GM21526 (cell line): ENCODE data around the gene HAPLN2.
A peak's percentile ranks its signal among the peaks of the same experiment; 100 is the strongest.

ENCODE experiments used
- ATAC-seq: cut with Tn5 transposase; IDR thresholded peaks from one replicate; pipeline ENCODE4 v1.9.1; 2021; ENCODE audit warnings: moderate library complexity; ENCODE audit not compliant: unreplicated experiment, low FRiP score

The HAPLN2 gene

DNA sequence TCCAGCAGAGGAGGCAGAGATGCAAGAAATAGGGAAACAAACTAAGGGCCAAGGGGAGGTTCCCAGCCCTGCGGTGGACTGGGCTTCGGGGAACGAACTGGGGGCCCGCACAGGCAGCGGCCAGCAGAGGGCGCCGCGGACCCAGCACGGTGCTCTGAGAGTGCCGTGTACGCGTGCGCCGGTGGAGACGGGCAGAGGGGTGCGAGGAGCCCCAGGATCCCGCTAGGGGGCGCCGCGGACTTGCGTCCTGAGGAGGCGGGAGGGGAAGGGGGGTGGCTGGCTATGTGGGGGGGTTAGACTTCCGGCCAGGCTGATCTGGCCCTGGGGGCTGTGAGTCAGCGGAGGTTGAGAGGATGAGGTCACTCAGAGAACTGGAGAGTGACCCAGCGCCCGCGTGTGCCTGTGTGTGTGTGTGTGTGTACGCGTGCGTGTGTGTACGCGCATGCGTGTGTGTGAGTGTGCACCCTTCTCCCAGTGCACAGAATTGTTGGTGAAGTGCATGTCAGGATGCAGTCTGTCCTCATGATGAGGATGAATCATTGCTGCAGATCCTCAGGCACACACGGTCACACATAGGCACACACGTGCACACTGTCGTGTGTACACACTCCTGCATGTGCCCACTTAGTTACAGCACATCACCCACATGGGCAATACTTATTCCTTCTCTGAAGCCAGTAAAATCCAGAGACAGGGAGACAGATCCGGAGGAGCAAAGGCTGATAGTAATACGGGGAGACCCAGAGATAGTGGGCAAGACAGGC lies 41.0 kb downstream of the HAPLN2 start:
- ATAC-seq = peak; percentile 46

DNA sequence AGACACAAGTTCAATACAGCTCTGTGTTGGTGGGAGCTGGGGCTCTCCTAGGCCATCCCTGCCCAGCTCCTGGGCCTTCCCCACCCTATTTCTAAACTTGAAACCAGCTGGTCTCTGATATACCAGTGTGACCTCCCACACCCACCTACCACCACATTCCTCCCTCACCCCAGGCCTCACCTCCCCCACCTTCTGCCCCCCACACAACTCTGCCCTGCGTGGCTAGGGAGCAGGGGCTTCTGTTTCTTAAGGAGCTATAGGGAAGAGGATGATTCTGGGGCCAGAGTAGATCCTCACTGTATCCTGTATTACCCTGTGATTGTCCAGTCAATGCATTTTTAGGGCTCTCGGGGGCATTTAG lies 41.5 kb downstream of the HAPLN2 start:
- no peak for ATAC-seq

DNA sequence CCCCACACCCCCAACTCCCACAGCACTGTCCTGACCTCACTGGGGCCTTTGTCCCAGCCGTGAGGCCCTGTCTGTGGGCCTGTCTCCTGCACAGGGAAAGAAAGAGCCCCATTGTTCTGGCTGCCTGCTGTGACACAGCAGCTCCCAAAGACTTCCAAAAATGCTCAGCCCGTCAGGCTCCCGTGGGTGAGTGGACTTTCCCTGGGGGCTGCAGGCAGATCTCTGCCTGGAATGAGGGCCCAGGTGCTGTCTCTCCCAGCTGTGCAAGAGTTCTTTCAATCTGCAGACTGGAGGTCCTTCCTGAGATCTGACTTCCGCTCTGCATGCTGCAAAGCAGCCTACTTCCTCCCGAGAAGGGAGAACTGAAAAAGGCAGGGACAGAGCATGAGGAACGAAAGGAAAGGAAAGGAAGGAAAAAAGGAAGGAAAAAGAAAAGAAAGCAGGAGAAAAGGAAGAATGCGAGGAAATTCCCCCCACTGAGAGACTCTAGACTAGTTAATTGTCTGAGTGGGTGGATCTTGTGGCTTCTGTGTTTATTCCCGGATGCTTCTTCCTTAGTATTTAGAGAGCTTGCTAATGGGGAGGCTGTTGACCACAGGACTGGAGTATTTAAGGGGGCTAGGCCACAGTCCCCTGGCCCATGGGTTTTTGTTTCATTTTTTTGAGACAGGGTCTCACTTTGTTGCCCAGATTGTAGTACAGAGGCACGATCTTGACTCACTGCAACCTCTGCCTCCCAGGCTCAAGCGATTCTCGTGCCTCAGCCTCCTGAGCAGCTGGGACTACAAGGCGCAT lies 43.0 kb downstream of the HAPLN2 start:
- no peak for ATAC-seq

DNA sequence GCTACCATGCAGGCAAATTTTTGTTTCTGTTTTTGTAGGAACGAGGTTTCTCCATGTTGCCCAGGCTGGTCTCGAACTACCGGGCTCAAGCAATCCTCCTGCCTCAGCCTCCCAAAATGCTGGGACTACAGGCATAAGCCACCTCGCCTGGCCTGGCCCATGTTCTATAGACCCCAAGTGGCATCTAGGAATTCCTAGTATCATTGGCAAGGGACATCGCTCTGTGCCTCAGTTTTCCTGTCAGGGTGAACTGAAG lies 43.5 kb downstream of the HAPLN2 start:
- ATAC-seq = no peak

DNA sequence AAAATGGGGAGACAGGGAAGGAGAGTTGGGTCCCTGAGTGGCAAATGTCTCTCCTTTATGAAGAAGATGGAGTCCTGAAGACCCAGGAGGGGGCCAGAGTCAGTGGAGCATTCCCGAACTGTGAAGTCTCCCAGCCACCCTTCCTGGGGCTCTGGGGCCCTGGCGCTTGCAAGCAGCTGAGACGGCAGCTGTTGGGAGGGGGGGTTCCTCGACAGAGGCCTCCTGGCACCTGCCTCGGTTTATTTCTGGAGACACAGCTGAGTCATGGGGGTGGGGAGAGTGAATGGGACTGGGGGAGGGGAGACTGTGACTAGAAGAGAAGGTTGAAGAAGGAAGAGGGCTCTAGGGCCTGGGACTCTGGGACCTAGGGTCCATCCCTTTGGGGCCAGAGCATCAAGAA lies 44.0 kb downstream of the HAPLN2 start:
- ATAC-seq = no peak

DNA sequence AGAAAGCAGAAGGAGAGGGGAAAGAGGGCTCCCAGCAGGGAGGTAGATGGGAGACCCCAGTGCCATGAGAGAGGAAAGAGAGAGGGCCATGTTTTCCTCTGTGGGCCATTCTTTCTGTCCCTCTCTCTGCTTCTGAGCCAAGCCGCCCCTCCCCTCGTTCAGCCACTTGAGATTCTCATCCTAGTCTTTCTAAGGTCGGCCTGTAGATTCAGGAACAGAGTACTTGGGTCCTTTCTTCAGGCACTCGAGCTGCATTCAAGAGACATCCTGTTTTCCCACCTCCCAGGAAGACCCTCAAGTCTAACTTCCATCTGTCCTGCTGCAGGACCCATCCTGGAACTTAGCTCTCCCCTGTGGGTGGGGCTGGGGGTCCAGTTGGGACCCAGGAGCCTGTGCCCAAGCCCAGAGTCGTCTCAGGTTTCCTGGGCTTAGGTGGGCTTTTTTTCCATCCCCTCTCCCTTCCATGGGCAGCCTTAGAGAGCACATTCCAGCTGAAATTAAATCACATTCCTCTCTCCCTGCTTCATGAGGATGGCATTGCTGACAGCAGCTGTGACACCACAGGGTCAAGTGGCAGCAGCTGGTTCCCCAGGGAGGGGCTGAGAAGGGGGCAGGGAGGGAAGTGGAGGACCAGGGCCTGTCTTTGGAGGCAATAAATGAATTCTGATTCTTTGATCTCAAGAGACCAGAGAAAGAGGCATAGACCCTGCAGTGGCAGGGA lies 45.0 kb downstream of the HAPLN2 start:
- no peak for ATAC-seq

DNA sequence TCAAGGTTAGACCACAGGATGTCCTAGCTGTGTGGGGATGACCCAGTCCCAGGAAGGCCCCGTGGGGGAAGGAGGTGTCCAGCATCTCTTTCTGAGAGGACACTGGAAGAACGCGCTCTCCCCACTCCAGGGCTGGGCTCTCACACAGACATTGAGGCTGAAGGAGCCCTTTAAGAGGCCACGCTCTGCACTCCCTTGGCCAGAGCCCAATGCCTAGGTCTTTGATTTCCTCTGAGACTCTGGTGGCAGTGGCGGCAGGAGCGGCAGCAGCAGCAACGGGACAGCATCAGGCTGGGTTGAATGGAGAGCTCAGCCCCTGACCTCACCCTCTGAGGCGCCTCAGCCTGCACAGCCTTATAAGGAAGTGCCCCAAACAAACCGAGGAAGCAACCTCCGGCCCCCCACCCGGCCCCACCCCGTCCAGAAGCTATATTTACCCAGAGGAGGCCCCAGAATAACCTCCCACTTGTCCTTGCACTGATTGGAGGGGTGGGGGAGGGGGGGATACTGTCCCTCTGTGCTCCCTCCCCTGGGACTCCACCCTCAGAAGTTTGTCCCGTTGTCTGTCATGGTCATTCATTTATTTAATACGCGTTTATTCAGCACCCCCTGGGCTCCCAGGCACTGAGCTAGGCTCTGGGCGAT lies 45.7 kb downstream of the HAPLN2 start:
- no peak for ATAC-seq

DNA sequence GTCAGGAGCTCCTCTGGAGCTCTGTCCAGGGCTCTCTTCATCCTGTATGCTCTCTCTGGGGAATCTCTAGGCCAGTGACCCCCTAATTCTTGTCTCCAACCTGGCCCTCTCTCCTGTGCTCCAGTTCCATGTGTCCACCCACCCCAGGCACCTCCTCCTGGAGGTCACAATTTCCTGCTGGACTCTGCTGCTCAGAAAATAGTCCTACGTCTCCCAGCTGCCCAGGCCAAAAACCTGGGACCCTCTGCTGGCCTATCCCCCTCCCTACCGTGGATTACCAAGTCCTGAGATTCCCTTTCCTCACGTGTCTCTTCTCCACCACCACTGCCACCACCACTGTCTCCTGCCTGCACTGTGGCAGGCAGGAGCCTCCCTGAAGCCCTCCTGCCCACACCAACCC lies 46.3 kb downstream of the HAPLN2 start:
- ATAC-seq = no peak

DNA sequence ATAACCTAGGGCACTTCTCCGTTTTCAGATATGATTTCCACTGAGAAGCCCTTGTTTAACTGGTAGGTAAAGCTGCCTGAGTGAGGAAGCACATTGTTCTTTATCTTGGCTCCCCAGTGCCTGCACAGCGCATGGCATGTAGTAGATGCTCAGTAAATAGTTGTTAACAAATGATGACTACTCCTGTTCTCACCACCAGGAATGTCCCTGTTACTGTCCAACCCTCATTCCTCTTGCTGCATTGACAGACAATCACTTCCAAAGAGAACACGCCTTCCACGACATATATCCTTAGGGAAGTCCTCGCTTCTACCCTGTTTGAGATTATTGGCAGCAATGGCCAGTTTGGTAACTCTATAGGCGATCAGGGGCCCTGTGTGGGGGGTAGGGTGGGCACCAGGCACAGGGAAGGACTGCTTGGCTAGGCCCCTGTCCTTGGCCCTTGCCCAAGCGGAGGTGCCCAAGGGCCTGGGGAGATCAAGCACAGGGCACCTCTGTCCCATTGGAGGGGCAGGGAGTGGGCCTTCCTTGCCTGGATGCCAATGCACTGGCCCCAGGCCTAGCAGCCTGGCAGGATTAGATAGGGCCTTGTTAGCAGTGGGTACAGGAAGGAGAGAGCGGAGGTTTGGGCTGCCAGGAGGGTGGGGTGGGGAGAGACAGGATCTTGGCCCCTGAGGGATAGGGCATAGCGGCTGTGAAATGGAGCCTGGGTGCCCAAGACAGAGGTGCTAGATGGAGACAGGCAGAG lies 47.8 kb downstream of the HAPLN2 start:
- ATAC-seq = no peak

DNA sequence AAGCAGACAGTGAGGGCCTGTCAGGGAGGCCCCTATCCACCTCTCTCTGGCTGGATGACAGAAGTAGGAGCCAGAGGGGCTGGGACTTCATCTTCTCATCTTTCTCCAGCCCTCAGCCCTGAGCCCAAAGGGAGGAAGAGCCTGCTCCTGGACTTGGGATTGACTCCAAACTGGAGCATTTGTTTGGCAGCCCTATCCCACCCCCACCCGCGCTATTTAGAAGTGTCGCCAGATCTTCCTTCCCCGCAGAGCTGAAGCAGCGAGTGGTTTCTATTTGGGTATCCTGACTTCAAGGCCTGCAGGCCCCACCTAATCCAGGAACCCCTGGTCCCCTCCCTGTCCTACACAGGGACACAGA lies 48.4 kb downstream of the HAPLN2 start:
- ATAC-seq = no peak

DNA sequence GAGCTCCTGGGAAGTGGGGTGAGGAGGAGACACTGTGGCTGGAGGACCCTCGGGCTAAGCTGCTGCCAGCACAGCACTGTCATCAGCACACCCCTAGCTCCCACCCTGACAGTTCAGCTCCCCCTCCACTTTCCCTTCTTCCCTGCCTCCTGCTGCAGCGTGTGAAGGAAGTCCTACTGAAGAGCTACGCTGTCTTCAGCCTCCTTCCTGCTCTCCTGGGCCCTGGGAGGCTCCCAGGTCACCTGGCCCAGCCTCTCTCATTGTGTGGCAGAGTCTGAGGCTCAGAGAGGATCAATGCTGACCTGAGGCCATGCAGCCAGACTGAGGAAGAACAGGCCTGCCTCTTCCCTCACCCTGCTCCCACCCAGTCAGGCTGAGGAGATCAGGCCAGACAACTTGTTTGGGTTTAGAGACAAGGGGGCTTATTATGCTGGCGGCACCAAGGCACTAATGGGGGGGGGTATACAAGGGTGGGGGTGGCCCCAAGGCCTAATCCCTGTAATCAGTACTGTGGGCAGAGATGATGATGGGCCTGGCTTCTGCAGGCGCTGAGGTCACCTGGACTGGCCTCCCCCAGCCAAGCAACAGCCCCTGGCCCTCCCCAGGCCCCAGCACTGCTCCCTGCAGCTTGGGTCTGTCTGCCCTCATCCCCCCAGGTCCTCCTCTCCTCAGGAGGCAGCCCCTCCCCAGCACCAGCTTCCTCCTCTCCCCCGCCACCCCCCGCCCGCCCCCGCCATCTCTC lies 48.9 kb downstream of the HAPLN2 start:
- no peak for ATAC-seq

DNA sequence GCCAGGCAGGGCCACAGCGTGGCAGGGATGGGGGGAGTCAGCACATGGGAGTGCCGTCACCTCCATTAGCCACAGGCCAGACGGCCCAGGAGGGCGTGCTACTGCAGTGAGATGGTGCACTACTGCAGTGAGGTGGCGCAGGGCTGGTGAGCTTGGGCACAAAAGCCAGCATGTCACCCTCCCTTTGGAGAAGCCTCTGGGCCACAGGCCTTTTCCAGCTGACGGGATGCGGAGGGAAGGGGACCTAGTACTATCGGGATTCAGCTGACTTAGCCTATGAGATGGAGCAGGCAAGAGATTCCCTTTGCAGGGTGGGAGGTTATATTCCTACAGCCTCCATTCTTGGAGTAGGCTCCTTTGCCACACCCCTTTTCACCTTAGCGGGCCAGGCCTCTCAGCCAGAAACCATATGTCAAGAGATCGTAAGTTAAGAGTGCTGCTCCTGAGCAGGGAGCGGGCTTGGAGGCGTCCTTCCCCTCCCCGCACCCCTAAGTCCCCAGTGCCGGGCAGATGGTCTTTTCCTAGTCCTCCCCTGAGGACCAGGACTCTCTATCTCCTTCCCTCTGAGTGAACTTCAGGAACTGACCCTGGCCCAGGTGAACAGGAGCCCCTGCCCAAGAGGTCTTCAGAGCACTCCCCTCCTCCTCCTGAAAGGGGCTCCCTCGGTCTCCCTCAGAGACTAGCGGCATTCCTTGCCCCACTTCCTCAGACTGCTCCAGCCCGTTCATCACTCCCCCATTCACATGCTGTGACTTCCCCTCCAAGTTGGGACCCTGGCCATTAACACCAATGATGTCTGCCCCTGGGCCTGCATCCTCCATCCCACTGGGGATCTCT lies 49.8 kb downstream of the HAPLN2 start:
- ATAC-seq = no peak

DNA sequence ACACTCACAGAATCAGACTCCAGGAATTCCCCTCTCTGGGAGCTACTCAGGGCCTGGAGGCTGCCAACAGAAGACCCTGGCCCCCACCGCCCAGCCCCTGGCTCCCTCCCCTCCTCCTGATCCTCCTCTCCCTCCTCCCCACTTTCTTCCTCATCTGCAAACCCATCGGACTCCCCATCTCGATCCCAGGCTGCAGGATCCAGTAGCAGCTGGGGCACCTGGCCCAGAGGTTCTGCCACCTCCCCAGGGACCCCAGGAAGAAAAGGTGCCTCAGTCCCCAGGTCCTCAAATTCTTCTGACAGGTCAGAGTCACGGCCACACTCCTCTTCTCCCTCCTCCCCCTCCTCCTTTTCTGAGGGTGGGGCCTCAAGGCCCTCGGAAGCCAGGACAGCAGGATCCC lies 50.6 kb downstream of the HAPLN2 start:
- no peak for ATAC-seq

DNA sequence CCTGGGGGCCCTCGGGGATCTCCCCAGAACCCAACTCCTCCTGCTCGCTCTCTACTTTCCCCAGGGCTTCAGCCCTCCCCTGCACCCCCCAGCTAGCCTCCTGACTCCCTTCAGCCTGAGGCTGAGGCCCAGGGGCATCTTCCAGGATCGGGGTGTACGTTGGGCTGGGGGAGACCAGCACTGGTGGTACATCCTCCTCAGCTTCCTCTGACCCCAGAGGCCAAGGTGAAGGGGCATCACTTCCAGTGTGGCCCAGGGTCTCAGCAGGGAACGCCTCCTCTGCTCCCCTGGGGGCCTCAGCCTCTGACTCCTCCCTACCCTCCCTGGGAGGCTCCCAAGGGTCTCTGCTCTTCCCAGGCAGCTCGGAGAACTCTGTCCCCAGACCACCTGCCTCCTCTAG lies 51.1 kb downstream of the HAPLN2 start:
- no peak for ATAC-seq

DNA sequence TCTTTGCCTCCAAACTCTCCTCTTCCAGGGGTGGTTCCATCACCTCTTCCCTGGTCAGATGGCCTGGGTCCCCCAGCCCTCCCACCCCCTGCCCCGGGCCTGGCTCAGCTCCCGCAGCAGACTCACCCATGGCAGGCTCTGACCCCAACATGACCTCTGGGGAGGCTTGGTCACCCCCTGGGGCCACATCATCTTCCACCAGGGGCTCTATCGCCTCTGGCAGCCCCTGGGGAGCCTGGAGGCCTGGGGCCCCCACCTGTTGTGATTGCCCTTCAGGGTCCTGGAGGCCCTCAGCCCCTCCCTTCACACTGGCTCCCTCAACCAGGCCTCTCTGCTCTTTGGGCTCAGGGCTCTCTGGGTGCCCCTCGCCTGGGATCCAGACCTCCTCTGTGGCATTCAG lies 51.6 kb downstream of the HAPLN2 start:
- ATAC-seq = no peak

DNA sequence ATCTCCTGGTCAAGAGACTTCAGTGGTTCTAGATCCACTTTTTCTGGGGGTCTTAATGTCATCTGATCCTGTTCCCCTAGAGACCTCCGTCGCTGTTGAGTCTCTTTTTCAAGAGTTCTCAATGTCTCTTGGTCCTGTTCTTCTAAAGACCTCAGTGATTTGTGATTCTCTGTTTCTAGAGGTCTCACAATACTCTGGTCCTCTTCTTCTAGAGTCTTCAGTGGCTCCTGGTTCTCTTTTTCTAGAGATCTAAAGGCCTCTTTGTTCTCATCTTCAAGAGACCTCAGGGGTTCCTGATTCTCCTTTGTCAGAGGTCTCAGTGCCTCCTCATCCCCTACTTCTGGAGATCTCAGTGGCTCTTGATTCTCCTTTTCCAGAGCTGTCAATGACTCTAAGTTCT lies 52.6 kb downstream of the HAPLN2 start:
- ATAC-seq = no peak

DNA sequence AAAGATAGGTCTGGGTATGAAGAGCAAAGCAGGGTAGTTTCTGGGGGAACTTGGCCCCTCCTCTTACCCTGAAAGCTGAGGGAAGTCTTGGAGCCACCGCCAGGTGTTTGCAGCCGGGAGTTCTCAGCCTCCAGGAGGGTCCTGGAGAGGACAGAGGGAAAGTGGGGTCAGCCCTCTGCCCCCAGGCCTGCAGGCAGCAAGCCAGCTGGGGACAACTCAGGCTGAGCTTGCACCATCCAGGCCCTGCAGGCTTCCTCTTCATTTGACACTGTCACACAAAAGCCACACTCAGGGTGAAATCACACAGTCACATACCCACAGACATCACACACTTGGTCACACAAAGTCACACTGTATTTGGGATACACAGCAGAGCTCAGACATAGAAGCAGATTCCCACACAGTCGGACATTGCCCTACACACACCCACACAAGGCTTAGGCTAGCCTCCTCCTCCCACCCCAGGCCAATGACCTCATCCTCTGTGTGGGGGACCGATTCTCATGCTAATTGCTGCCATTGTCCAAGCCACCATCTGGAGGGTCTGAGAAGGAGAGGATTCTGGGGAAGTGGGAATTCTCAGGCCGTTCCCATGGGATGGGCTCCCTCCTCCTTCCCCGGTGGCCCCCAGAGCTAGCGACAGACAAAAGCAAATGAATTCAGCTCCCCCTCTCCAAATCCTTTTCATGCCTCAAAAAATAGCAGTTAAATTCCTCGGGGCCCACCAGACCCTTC lies 54.3 kb downstream of the HAPLN2 start:
- no peak for ATAC-seq
